Measurements from ENCODE around the gene LILRB2.

GRCh38 chr19:54231077-54231931, 49.6 kb downstream of the LILRB2 start:
- TF ChIP-seq CTCF (conservative IDR thresholded peaks at IDR 0.05 in 1 of 2, IDR thresholded peaks at IDR 0.05 in 1 of 2; ENCODE audit: extremely low read depth in 1 of 2, insufficient read depth in 1 of 2, low read depth in 1 of 2, low read length in 2 of 2) (peak; percentile 85 to 94), EZH2 (IDR thresholded peaks at IDR 0.05; ENCODE audit: borderline replicate concordance, low read length) (no peak)
